GM19239 (cell line): Measurements from ENCODE around the gene LDB2.

Source experiments
- DNase-seq: peaks from one replicate; pipeline ENCODE4 v3.0.0; 2011; ENCODE audit warnings: low spot score; ENCODE audit not compliant: insufficient read length
- FAIRE-seq: peaks from 2 replicates; lab custom pipeline; 2011; peaks lifted over from hg19 to GRCh38; lab: Jason Lieb, UNC

LDB2 gene

DNA sequence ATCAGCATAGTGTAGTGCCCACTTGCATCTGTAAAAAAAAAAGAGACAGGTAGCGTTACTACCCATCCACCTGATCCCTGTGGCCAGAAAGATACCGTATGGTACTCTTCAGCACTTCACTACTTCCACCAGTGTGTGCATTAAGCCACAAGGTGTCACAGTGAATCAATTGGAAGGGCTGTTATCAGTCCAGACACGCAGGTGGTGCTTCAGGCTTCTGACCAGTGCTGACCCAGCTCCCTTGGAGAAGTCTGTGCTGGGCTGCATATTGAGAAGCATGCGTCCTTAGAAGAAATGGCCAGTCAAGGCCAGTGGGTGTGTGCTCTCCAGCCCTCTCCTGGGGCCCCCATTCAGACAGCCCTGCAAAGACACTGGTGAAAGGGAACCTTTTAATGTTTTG is 10.6 kb downstream of the LDB2 start:
- DNase-seq (no peak), FAIRE-seq (no peak)

DNA sequence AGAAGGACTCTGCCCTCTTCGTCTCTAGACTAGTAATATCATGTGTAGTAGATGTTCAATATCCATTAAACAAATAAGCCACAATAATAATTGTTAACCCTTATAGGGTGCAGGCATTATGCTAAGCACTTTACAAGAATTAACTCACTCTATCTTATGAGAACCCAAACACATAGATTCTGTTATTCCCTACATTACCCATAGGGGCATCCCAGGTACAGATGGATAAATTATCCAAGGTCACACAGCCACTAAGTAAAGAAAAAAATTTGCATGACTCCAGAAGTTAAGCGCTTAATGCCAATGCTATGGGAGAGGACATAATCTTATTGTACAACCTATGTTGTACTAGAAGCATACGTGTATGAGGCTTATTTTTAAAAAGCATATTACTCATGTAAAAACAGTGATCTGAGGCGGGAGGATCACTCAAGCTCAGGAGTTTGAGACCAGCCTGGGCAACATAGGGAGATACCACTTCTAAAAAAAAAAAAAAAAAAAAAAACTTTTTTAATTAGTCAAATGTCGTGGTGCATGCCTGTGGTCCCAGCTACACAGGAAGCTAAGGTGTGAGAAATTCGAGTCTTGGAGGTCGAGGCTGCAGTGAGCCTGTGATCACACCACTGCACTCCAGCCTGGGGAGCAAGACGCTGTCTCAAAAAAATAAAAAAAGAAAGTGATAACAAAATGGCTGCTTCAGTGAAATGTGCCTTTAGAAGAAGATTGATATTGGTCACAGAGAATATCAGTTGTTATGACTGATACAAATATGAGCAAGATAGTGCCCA is 13.6 kb downstream of the LDB2 start:
- FAIRE-seq = no peak

DNA sequence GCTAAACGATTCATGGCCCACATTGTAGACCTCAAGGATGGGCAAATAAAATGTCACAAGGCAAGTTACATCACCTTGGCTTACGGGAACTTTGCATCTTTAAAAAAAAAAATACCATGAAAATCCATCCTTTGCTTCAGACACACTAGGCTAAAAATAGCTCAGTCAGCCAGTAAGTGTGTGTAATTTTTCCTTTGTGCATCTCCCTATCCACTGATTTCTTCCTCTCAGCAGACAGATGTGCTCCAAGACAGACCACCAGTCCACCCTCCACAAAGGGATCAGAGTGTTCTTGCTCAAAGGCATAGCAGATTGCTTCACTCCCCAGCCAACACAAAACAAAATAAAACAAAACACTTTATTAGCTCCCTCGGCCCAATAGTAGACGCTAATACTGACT is 14.6 kb downstream of the LDB2 start:
- no peak for FAIRE-seq
- no peak for DNase-seq

More for the DNA sequence above, 13.6 kb downstream of the LDB2 start:
- DNase-seq = no peak

DNA sequence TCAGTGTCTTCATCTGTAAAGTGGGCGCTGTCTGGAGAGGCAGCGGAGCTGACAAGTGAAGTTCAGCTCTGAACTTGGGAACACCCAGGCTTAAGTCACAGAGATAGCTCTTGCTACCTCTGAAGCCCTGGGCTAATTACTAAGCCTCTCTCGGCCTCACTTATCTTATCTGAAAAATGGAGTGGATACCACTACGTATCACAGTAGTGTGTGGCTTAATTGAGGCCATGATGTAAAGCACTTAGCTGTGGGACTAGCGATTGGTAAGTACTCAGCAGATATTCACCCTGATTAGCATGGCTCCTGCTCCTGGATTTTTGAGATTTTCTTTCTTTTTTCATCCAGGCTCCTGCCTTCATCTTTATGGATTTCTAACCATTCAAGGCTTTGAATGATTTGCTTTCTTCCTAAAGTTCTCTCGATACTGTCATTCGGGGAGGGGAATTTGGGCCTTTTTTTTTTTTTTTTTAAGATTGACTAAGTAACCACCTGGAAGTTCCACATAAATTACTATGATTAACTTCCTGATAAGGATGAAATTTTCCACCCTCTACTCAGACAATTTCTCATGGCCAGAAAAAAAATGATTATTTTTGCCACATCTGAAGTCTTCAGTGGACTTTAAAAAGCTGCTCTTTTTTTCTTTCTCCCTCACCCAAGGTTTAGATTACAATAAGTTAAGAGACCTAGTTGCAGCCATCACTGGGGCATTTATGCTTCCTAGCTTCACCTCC is 17.1 kb downstream of the LDB2 start:
- DNase-seq = no peak
- FAIRE-seq = no peak

DNA sequence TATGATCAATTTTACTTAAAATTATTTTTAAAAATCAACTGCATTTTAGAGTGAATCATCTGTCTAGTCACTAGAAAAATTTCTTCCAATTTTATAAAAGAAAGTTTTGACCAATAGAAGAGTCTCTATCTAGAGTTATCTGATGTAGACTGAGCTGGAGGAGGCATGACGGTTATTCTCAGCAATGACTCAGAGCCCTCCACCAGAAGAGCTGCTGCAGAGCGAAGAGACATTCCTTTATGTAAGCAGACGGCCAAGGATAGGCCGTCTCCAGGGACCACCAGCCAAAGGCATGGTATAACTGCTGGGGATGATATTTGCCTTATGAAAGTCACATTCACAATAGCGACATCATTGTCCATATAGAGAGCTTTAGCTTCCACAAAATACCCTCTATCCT is 23.0 kb downstream of the LDB2 start:
- DNase-seq (no peak), FAIRE-seq (no peak)

DNA sequence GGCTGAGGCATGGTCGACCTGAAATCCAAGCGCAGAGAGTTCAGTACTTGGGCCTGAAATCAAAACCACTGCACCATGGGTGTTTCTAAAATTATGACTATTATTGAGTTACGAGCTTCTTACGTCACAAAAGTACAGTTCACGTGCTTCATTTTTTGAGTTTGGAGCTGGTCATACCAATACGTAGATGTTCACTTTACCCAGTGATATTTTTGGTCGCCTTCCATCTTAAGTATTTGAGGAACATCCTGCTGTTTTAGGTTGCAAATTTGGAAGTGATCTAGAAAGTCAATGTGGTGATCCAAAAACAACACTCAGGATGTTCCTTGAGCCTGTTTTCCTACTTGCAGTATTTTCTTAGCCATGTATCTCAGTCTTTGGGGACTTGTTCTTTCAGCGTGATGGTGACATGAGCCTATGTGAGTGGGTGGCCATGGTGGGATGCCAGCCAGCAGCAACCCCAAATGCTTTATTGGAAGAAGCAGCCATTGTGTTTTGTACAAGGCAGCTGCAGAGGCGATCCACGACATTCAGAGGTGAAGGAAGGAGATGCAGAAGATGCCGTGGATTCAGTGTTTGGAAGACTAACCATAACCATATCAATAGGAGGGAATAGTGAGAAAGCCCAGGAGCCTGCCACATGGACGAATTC is 28.7 kb downstream of the LDB2 start:
- DNase-seq (no peak), FAIRE-seq (no peak)

DNA sequence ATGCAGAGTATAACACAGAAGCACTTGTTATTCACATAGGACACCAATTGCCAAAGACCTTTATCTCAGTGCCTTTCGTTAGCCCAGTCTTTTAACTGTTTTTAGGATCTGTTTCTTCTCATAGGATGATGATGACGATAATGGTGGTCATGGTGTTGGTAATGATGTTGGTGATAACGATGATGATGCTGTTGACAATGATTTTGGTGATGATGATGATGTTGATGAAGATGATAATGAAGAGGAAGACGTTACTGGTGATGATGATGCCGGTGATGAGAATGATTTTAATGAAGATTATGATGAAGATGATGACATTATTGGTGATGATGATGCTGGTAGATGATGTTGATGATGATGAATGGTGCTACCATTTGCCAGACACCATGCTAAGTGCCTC is 29.8 kb downstream of the LDB2 start:
- FAIRE-seq (no peak), DNase-seq (no peak)

DNA sequence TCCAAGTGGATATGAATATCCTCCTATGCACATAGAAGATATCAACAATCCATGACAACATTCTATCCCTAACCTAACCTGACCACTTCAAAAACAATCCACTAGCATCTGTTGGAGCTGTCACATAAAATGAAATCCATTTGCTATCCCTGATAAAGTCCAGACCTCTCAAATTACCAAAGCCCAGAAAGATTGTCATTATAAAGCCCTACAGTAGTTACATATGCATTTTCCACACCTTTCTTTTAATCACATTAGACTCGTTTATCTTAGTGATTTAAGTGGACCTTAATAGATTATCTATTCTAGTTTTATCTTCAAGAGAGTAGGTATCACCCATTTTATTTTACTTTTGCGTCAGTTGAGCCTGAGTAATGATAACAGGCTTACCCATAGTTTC is 30.6 kb downstream of the LDB2 start:
- FAIRE-seq (no peak), DNase-seq (no peak)

DNA sequence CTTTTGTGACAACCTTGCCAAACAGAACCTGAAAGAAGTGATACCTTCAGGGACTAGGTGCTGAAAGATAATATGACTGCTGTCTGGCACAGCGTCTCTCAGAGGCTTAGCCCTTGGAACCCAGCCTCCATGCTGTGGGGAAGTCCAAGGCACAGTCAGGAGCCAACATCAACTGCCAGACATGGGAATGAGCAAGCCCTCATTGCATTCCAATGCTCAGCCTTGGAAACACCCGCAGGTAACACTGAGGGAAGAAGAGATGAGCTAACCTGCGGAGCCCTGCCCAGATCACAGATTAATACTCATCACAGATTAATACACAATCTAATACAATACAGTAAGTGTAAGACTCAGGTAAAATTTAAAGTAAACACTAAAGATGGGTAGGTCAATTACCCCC is 31.5 kb downstream of the LDB2 start:
- FAIRE-seq = no peak
- DNase-seq = no peak

DNA sequence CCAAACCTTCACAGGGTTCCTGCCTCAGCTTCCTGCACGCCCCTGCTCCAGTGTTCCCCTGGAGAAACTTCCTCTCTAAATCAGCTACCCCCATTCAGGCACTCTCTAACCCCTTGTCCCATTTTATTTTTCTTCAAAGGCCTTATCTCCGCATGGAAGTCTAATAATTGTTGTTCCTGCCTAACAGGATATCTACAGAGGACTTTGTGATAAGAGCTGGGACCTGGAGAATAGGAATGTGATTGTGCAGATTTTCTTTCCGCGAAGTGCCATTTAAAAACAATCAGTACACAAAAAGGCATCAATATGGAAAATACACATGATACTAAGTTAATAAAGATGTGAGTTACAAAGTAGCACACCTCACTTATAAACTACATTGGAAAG is 32.6 kb downstream of the LDB2 start:
- FAIRE-seq (no peak), DNase-seq (no peak)

DNA sequence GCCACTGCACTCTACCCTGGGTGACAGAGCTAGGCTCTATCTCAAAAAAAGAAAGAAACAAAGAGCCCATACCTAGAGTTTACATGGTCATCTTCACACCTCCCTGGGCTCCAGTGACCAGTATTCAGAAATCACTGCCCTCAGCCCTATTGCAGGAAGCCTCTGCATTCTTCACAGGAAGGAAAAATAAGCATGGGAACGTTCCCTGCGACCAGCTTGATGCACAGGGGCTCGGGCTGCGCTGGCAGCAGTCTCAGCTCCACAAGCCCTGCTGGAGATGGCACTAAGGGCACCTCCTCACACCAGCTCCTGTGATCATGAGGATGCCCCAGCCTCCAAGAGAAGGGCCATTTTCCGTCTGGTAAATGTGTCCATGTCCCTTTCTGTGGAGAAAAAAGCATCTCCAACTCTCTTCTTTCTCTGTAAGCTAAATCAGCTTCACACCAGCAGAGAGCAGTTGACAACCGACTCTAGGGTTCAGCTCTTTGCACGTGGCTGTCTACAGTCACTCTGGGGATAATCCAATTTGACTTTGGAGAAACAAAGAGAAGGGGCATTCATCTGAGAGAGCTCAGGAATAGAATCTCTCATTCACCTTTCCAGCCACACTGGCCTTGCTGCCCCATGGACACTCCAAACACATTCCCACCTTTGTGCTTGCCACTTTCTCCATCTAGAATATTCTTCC is 33.1 kb downstream of the LDB2 start:
- DNase-seq (no peak), FAIRE-seq (no peak)

DNA sequence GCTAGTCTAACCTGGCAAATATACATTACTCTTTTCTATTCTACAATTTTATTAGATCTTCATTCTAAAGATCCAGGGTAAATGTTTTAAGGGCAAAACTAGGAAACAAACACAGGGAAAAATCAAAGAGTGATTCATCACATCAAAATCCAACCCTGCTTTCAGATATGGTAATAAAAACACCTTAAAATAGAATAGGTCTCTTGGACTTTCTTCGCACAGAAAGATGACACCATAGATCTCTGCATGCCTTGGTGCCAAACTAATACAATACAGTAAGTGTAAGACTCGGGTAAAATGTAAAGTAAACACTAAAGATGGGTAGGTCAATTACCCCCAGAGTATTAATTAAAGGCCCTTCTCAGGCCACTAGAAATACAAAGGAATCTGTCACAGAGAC is 34.2 kb downstream of the LDB2 start:
- no peak for FAIRE-seq
- DNase-seq = no peak

DNA sequence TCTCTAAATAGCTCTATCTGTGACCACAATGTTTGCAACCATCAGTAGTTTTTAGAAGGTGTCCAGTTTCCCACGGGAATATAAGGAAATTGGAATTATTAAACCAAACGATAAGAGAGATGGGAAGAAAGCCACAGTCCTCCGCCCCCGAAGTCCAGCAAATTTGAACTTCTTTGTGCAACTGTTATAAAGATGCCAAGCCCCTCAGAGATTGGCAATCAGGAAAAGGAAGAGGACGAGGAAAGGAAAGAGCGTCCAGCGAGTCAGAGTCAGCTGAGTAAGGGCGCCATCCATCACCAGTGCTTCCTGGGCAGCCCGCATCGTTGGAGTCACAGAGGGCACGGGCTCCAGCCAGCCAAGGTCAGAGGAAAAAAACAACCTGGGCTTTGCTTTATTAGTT is 35.7 kb downstream of the LDB2 start:
- FAIRE-seq (no peak), DNase-seq (no peak)

DNA sequence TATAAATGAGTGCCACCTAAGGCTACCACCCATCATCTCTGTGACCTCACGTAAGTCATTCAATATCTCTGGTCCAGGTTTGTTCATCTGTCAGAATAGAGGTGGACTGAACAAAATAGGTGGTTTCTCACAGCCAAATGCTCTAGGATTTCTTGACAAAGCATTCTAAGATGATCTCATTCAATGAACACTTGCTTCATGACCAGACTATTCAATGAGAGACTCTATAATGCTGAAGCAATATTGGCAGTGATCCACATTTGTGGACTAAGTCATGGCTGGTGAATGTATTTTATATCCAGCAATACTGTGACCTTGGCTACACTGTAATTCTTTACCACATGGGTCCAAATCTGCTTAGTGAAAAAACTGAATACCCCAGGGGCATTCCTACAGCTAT is 37.9 kb downstream of the LDB2 start:
- no peak for FAIRE-seq

DNA sequence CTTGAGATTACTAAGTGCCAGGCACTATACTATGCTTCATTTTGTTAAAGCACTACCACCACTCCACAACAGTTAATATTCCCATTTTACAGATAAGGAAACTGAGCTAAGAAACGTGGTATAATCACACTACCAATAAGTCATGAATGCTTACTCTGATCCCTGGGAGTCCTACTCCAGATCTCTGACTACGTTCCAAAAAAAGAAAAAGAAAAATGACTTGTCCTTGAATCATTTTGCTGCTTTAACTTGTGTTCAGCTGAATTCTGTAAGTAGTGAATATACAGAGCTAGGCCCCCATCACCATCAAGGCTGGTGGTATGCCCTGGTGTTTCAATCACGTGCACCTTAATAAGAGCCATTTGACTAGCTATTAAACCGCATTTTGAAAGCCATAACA is 39.4 kb downstream of the LDB2 start:
- DNase-seq (no peak), FAIRE-seq (no peak)

More for the DNA sequence above, 37.9 kb downstream of the LDB2 start:
- no peak for DNase-seq

DNA sequence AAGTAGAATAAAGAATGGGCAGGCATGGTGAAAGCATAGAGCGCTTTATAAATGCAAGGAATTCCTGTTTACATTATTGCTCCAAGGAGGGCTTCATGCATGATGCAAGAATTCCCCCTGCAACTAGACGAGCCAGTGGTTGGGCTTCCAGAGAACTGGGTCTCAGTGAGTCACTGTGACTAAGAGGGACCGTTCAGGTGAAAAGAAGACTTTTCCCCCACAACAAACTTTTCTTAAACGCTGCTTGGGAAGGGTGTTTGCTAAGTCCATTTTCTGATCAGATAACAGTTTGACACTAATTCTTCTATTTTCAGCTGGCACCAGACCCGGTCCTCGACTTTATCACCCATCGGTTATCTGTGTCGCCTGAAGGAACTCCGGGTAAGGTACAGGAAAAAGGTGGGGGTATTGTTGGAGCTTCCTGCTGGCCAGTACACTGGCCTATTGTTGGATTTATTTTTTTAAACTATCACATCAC is 40.1 kb downstream of the LDB2 start:
- DNase-seq (no peak), FAIRE-seq (no peak)

DNA sequence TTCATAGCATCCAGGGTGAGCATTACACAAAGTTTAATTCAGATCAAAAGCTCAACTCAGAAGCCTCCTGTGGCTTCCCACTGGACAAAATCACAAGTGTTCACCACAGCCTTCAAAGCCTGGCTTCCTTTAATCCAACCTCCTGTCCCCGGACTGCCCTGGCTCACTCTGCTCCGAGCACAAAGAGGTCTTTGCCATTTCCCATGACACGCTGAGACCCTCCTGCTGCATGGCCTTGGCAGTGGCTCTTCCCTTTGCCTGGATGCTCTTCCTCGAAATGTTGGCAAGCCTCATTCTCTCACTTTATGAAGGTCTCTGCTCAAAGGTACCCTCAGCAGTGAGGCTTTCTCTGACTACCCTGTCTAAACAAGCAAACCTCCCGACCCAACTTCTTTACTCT is 41.0 kb downstream of the LDB2 start:
- no peak for FAIRE-seq
- DNase-seq = no peak

DNA sequence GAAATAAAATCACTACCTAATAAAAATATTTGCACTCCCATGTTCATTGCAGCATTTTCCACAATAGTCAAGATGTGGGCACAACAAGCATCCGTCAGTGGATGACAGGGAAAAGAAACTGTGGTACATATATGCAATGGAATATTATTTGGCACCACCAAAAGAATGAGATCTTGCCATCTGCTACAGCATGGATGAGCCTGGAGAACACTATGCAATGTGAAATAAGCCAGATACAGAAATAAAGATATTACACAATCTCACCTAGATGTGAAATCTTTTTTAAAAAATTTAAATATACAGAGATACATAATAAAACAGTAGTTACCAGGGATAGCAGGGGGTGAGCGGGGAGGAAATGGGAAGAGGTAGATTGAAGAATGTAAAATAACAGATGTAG is 44.8 kb downstream of the LDB2 start:
- no peak for DNase-seq
- FAIRE-seq = no peak

DNA sequence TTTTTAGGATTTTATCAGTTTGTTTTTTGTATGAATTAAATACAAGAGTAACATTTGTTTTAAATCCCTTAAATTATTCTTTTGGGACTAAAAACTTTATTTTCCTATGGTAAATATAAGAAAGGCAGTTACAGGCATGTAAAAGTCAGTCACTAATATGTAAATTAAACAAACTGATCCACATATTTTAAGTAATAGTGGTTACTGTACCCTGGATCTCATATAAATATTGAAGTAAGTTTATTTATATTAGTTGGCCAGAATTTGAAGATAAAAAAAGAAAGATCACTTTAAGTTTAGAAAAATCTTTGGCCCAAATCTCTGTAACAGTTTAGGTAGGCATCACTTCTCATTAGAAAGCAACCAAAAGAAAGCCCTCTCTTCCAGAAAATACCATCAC is 45.8 kb downstream of the LDB2 start:
- no peak for DNase-seq
- no peak for FAIRE-seq

DNA sequence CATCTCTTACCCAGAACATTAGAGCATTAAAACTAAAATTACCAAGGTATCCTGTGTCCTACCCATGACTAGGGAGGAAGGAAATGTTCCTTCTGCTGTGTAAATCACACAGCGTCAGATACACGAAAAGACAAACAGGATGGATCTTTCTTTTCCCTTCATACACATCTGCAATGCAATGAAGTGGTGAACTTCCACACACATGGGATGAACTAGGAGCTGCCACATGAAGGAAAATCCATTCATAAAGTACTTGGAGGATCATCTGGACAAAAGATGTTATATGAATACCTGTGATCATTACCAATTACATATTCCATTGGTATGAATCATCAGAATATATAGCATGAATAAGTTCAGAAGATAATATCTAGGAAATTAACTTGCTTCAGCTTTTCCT is 46.2 kb downstream of the LDB2 start:
- FAIRE-seq = no peak
- DNase-seq = no peak
